NCI-H748 (cell line): ENCODE results near the gene TTC3.

ENCODE experiments used
- DNase-seq: peaks from one replicate; lab custom pipeline; 2025; ENCODE audit not compliant: unreplicated experiment; lab: John Stamatoyannopoulos, UW

The TTC3 gene

GRCh38 chr21:37192019-37192418 is 119.0 kb downstream of the TTC3 start:
- no peak for DNase-seq

DNA sequence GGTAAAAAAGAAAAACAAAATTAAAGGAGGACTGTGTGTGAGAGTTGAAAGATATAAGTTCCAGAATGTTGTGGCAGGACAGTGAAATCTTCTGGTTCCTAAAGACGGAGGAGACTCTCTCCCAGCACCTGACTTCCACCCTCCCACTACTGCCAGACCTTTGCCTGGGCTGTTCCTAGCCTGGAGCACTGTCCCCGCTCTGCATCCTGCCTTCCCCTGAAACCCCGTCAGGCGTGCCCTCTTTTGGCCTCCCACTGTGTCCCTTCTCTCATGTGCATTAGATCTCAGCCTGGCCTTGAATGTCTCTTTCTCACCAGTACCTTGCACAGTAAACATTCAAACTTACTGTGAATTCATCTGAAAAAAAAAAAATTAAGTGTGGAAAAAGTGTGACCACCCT is 120.0 kb downstream of the TTC3 start:
- no peak for DNase-seq

DNA sequence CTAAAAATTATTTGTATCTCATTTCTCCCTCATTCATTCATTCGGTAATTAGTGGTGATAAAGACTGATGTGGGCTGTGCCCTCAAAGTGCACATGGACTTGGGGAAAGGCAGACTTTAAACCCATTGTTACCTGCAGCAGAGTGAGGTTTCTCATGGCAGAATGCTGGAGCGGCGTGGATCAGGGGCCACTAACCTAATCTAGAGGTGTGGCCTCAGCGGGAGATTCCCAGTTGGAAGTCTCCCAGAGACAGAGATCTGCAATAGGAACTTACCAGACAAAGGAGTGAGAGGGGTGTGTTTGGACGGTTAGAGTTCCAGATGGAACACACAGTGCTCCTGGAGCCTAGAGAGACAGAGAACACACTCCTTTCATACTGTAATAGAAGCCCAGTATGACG is 120.6 kb downstream of the TTC3 start:
- no peak for DNase-seq

GRCh38 chr21:37195059-37195458 is 122.0 kb downstream of the TTC3 start:
- no peak for DNase-seq

GRCh38 chr21:37195610-37196009 is 122.6 kb downstream of the TTC3 start:
- DNase-seq = no peak

- peak; percentile 26 for DNase-seq
These were observed 123.8 kb downstream of the TTC3 start for GRCh38 chr21:37196847-37197246.

DNA sequence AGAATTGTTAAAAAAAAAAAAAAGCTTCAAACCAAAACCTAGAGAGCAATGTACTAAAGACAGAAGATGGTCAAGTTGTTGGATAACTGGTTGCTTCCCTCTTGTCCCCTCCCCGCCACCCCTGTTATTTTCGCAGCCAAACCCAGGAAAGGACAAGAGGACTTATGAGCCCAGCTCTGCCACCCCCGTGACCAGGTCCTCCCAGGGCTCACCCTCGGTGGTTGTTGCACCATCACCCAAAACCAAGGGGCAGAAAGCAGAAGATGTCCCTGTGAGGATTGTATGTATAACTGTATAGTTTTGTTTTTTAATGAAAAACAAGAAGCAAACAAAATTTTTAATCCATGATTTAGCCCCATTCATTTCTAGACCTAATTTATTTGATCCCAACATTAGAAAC is 124.7 kb downstream of the TTC3 start:
- DNase-seq = no peak

DNA sequence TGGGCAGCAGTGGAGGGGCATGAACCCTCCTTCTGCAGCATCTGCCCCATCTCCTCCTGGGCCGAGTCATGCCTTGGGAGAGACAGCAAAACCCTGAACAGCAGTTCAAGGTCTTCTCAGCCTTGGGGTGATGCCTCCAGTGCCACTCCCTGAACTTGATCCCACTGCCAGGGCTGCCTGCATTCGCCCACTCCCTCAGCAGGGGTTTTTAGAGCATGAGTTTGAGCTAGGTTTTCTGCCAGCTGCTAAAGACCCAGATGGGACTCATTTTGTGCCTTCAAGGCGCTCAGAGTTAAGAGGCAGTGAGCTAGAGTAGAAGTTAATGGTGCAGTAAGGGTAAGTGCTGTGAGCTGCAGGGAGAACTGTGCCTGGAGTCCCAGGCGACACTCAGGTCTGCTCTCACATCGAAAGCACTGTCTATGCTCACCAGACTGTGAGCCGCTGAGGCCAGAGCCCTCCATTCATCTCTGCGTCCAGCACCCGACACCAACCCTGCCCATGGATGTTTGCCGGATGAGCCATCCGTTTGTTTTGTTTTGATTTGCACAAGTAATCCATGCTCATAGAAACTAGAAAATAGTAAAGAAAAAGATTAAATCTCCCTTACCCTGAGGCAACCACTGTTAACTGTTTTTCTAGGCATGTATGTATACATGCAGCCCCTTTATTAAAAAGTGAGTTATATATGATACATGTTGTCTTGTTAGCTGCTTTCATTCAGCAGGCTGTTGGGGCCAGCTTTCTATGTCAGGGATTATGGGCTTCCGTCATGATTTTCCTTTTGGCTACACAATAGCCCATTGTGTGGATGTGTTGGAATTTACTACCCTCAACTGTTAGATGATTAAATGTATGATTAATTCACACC is 126.2 kb downstream of the TTC3 start:
- no peak for DNase-seq

GRCh38 chr21:37200641-37201480 is 127.8 kb downstream of the TTC3 start:
- no peak for DNase-seq

GRCh38 chr21:37202221-37203110 is 129.4 kb downstream of the TTC3 start:
- DNase-seq = no peak

DNA sequence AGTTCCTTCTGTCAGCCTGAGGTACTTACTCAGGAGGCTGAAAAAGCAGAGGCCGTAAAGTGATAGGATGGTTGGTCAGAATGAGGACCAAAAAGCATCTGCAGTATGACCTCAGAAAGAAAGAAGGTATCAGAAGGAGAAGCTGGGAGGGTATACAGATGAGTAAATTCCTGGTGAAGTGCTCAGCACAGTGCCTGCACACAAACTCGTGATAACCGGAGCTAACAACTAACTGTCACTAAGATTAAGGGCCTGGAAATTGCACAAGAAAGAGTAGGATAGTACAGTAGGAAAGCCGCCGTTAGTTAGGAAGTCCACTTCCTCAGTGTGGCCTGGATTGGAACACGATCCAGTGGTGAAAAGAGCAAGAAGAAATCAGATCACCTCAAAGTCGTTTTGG is 131.5 kb downstream of the TTC3 start:
- no peak for DNase-seq

GRCh38 chr21:37206496-37206895 is 133.4 kb downstream of the TTC3 start:
- no peak for DNase-seq

DNA sequence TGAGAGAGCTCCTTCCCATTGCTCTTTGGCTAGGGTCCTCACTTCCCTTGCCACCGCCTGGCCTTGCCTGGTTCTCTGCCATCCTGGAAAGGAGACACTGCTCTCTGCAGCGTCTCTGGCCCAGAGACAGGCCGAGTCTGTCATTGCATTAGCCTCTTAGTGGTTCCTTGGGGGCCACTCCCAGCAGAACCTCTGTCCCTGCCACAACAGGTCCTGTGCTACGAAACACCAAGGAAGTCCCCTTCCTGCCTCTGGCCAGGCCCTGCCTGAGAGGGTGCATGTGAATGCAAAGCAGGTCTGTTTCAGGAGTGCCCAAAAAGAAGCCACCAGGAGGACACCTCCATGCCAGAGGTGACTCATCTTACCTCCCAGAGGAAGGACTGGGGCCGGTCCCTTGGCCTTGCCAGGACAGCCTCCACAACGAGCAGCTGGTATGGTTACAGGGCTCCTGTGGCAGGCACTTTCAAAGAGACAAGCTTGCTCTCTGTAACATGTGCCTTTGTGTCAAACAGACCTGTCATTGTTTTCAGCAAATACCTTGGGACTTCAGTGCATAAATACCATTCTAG is 134.5 kb downstream of the TTC3 start:
- DNase-seq = no peak

DNA sequence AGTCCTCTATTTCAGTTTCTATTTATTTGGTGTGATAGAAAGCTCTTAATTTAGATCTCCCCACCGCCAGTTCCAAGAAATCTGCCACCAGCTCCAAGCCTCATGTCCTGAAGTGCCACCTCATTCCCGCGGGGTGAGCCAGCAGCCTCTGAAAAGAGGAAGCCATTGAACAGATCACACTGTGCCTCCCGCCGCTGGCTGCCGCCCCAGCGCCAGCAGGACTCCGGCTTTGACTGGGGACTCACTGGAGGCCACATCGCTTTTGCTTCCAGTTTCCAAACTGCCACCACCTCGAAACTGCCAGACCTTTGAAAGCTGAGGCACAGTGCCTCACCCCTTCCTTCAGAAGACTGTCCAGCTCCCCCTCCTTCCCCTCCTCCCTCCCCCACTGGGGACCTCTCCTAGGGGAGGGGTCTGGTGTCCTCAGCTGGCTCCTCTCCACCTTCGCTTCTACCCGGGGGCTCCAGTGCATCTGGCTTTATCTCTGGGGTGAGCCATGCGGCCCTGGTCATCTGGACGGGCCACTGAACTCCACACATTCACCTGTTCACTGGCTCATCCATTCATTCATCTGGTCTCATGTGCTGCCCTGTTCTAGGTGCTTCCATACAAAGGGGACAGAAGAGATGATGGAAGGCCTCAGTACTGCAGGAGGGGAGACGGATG is 135.1 kb downstream of the TTC3 start:
- no peak for DNase-seq

DNA sequence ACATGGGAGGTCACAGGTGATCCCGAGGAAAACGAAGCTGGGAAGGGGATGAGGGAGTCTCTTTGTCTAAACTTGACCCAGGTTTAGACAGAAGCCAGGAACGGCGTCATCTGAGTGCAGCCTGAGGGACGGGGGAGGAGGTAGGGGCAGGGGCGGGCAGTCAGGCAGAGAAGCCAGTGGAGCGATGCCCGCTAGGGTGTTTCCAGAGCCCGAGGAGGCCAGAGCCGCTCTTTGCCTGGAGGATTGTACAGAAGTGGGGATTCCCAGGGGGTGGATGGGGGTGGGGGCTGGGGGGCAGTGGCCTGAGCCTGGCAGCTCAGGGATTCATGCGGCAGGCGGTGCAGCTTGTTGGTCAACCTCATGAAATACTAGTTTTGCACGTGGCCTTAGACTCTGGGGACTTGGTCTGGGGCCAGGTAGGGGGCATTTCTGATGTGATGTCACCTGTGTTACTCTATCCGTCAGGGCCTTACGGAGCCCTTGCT is 135.7 kb downstream of the TTC3 start:
- no peak for DNase-seq

- no peak for DNase-seq
These were observed 137.1 kb downstream of the TTC3 start for GRCh38 chr21:37210130-37210529.

DNA sequence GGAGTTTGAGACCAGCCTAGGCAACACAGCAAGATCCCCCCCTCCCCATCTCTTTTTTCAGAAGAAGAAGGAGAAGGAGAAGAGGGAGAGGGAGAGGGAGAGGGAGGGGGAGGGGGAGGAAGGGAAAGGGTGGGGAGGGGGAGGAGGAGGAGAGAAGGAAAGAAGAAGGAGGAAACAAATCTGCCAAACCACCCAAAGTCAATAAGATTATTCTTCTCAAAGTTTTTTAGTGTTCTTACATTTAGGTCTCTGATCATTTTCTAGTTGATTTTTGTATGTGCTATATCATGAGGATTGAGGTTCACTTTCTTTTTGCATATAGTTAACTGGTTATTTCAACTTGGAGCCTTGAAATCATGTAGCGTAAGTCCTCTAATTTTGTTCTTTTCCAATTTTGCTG is 137.7 kb downstream of the TTC3 start:
- DNase-seq = no peak

GRCh38 chr21:37214952-37215351 is 141.9 kb downstream of the TTC3 start:
- no peak for DNase-seq

GRCh38 chr21:37219761-37220432 is 146.8 kb downstream of the TTC3 start:
- peak; percentile 64 for DNase-seq
